RWPE1 (cell line): ENCODE measurements around the gene GOLGA6A.

Source experiments
- CTCF ChIA-PET: fragments of 350-600 bp; sonication (Branson Sonifier 250); formaldehyde crosslinking; extraction: SDS; loops from one replicate; lab custom pipeline; 2021; lab: Yijun Ruan, JAX
- POLR2A ChIA-PET: fragments of 400-600 bp; formaldehyde crosslinking; extraction: SDS; loops from one replicate; lab custom pipeline; 2020; ENCODE audit warnings: antibody characterized with exemption; ENCODE audit not compliant: low non-redundant PET; lab: Yijun Ruan, JAX
- DNase-seq: peaks from one replicate; pipeline ENCODE4 v3.0.0; 2012; ENCODE audit warnings: low spot score
- H3K27ac ChIP-seq: fragments of 450-650 bp; 2 replicates; pipeline ENCODE4 v1.5.1; 2017
- CTCF ChIP-seq: fragments of 450-650 bp; conservative IDR thresholded peaks from 2 replicates; pipeline ENCODE4 v1.5.1; 2017; ENCODE audit warnings: low read depth, mild to moderate bottlenecking

Gene GOLGA6A

GRCh38 chr15:74043425-74044266 lies 38.7 kb downstream of the GOLGA6A start:
- 0 out of 2 replicates have a peak overlapping the region, but pooled peaks have one; percentile 0 for H3K27ac ChIP-seq
- no peak for TF ChIP-seq CTCF
- DNase-seq = no peak
- ChIA-PET POLR2A (no interaction called here), CTCF (interaction anchor here (0.5 to 1.8 kb wide), 4 partner anchors 9 to 207 kb away, joined by 3 to 8 read pairs (median 4); no protein-coding TSS in a partner anchor)

GRCh38 chr15:74042603-74043424 lies 39.5 kb downstream of the GOLGA6A start:
- DNase-seq = no peak
- ChIA-PET CTCF (interaction anchor here (1.8 kb wide), 1 partner anchor 70 kb away, joined by 8 read pairs; no protein-coding TSS in a partner anchor), POLR2A (no interaction called here)
- no peak for TF ChIP-seq CTCF
- peak overlapping the region; percentile 8; the same call in 1 of the 2 replicates for H3K27ac ChIP-seq

GRCh38 chr15:74041777-74042435 lies 40.4 kb downstream of the GOLGA6A start:
- ChIA-PET CTCF (interaction anchor here (0.6 to 1.8 kb wide), 4 partner anchors 66 to 91 kb away, joined by 3 to 8 read pairs (median 6); no protein-coding TSS in a partner anchor), POLR2A (no interaction called here)
- peak overlapping the region; percentile 8; the same call in 1 of the 2 replicates for H3K27ac ChIP-seq
- no peak for TF ChIP-seq CTCF
- no peak for DNase-seq

- POLR2A ChIA-PET = no interaction called here
Measured at GRCh38 chr15:74041311-74041756, 41.0 kb downstream of the GOLGA6A start.

GRCh38 chr15:74040109-74040850 lies 42.1 kb downstream of the GOLGA6A start:
- ChIA-PET CTCF (interaction anchor here (1.1 to 1.6 kb wide), 2 partner anchors 10 to 282 kb away, joined by 3 to 4 read pairs; no protein-coding TSS in a partner anchor), POLR2A (no interaction called here)
- no peak for TF ChIP-seq CTCF
- 0 out of 2 replicates have a peak overlapping the region, but pooled peaks have one; percentile 8 for H3K27ac ChIP-seq
- no peak for DNase-seq

More at GRCh38 chr15:74041311-74041756, 41.0 kb downstream of the GOLGA6A start:
- TF ChIP-seq CTCF = no peak
- CTCF ChIA-PET = interaction anchor here (0.6 to 1.6 kb wide), 4 partner anchors 65 to 281 kb away, joined by 3 to 7 read pairs (median 4); no protein-coding TSS in a partner anchor
- DNase-seq = no peak
- H3K27ac ChIP-seq = peak overlapping the region; percentile 8; the same call in 1 of the 2 replicates
